ENCODE data around the gene TYRO3. TPM values are rescaled to one million over a fixed set of nuclear protein-coding genes. Genes with fewer than 3 reads are reported as not detected.
A peak's percentile ranks its signal among the peaks of the same experiment; 100 is the strongest.

The TYRO3 gene
- total RNA-seq, 1 donor from 2014 or later = 9.1 TPM

DNA sequence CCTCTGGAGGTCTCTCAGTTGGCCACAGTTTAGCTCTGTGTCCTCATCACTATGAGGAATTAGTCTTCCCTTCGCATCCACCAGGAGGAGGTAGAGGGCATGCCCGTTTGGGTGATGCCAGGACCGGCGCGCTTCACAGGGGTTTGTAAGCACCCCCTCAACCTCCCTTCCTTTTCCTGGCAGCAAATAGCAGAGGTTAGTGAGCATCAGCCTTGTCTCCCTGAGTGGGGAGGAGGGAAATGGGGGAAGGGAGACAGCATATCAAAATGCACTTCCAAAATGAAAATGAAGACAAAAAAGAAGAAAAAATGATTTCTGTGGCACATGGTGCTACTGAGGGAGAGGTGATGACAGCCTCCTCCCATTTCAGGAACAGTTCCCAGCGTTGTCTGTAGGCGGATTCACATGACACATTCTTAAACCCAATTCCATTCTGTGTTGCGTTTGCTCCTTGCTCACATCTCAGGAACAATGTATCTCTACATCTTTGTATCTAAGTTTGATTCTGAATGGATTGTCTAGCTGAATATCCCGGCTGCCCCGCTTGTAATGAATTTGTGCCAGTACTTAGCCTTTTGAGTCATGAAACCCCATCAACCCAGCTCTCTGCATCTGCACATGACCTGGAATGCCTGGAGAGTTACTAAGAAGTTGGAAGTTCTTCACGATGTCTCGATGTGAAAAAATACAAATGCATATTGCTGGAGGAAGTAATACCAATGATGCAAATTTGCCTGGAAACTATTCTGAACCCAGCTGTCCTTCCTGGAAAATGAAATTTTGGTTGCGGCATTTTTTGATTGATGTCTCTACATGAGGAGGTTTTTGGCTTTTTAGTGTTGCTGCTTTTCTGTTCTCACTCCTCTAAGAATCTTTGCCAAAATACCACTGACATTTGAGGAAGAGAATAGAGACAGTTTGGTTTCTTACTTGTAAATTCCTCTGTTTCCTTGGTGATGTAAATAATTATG, 45.2 kb downstream of the TYRO3 start:
- peak; percentile 54 for DNase-seq (ENCODE audit: low spot score)

DNA sequence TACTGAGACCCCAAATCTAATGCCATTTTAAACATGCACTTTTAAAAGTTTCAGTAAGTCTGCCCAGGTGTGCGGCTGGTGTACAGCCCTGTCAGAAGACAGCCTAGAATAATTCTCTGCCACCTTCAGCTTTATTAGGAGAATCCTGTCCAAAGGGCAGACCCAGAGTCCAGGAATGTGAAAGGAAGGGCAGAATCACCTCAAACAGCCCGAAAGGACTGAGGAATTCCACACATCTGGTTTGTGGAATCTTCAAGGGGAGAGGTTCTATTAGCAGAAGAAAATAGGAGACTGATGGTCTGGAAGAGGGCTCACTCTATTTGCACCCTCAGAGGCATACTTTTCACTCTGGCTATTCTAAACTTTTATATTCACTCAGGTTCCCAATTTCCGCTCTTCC, 46.6 kb downstream of the TYRO3 start:
- no peak for DNase-seq (ENCODE audit: low spot score)

DNA sequence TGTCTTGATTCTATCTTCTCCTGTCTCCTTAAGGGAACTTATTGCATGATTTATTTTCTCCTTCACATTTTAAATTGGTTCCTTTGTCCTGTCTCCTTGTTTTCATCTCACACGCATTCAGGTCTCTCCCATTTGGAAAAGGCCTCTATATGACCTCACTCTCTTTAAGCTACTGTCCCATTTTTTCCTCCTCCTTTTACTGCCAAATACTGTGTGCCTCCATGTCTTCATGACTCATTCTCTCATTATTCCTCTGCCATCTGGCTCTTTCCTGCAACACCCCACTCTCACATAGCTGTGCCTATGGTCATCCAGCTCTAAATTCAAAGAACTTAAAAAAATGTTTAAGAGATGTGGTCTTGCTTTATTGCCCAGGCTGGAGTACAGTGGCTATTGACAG, 48.0 kb downstream of the TYRO3 start:
- no peak for DNase-seq (ENCODE audit: low spot score)

DNA sequence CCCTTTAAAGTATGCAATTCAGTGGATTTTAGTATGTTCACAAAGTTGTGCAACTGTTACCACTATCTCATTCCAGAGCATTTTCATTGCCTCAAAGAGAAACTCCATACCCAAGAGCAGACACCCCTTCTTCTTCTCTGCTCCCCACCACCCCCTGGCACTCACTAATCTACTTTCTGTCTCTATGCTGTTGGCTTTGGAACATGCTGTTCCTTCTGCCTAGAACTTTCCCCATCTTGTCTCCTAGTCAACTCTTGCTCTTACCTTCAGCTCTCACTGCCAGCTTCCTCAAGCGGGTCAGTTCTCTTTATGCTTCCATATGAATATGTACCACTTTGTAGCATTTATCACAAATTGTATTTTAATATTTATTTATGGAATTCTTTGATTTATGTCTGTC, 50.1 kb downstream of the TYRO3 start:
- DNase-seq (ENCODE audit: low spot score) = no peak

DNA sequence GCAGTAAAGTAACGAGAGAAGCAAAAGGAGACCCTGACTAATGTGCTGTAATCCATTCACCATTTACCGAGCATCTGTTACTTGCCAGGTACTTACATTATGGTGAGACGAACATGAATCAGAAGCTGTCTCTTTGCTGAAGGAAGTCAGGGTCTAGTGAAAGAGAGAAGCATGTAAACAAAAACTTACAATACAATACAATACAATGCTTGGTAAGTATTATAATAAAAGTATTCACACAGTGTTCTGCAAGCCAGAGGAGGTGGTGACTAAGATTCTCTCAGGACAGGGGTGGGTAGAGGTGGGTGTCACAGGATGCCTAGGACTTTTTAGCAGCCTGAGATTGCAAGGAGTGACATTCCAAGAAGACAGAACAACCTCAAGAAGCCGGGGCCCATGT, 51.0 kb downstream of the TYRO3 start:
- no peak for DNase-seq (ENCODE audit: low spot score)

DNA sequence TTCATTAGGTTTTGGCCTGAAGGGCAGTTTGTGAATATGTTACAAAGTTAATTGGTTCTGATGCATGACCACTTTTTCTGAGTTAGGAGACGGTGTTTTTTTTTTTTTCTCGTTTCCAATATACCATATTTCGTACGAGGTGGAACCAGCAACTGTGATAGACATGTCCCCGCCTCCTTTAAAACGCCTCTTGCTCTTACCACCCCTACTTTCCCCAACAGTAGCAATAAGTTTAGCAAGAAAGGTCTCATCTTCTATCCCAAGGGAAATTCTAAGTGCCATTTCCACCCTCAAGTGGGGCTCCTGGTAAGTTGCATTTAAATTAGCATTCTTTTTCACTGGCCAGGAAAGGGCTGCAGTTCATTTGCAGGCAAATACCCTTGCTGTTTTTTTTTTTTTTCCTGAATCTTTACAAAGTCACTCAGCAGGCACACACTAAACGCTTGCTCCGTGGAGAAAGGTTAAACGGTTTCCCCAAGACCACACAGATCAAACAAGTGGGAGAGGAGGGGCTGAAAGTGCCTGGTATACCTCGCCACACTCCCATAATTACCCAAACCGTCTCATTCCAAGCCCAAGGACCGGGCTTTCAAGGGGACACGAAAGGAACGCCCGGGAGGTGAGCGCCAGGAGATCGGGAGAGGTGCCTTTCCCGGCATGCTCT, 61.7 kb downstream of the TYRO3 start:
- no peak for DNase-seq (ENCODE audit: low spot score)

DNA sequence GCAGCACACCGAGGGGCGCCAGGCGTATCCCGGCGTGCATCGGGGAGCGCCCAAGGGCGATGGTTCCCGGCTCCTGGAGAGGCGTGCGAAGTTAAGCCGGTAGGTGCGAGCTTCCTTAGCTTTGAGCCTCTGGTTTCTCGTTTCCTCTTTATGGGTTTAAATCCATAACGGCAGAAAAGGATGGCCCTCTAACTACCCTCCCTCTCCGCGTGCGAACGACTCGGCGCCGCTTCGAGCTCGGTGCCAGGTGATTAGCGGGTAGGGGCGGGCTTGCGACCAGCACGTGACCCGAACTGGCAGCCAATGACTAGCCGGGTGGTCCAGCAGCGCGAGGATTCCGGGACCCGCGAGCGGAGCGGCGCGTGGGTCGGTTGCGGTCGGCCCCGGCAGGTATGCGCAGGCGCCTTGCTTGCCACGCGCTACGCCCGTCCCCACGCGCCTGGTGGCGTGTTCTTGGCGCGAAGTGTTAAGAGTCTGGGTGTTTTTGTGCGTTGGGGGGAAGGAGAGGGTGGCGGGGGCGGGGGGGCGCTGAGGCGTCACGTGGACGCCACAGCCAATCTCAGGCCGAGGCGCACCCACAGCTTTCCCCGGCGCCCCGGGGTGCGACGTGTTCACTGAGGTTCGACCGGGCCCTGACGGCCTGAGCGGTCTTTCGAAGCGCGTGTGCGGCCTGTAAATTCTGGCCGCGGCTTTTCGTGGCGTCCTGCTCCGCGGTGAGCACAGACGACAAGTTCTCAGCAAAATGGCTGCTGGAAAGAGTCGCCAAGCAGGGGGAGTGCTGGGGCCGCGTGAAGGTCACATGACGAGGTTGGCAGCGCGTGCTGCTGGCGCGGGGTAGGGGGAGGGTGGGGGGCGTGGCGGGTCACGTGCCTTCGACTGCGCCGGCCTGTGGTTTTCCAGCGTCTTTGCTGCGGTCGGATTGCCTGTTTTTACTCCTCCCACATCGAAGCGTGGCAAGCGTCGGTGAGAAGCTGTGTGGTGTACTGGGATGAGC, 62.5 kb downstream of the TYRO3 start:
- peak; percentile 83 for DNase-seq (ENCODE audit: low spot score)

DNA sequence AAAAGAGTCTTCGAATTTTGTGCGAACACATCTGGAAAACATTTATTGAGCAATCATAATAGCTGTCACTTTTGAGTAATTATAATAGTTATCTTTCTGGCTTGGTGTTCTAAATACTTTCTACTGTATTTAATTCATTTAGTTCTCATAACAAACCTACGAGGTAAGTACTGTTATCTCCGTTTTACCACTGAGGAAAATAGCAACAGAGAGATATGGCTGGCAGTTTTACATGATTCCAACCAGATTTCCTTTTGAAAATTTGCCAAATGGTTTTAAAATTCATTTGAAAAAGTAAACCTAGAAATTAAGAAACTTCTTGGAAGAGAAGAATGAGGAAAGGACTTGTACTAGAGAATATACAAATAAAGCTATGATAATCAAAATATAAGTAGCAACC, 63.9 kb downstream of the TYRO3 start:
- no peak for DNase-seq (ENCODE audit: low spot score)

DNA sequence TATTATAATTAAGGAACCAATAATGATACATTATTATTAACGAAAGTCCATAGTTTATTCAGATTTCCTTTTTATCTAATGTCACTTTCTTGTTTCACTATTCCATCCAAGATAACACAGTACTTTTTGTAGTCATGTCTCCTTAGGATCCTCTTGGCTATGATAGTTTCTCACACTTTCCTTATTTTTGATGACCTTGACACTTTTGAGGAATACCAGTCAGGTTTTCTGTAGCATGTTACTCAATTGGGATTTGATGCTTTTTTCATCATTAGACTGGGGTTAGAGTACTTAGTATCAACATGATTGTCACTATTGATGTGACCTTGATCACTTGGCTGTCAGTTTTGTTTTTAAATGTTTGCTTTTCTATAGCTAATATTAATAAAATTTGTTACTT, 68.2 kb downstream of the TYRO3 start:
- no peak for DNase-seq (ENCODE audit: low spot score)

DNA sequence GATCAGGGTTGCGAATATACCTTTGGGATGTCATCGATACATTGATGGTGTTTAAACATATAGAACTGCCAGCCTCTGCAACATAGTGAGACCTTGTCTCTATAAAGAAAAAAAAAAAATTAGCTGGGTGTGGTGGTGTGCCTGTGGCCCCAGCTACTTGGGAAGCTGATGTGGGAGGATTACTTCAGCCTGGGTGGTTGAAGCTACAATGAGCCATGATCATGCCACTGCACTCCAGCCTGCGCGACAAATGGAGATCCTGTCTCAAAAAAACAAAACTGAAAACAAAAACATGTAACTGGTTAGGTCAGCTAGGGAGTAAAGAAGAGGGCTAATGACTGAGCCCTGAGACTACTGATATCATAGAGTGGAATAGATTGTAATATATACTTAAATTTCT, 70.5 kb downstream of the TYRO3 start:
- no peak for DNase-seq (ENCODE audit: low spot score)

DNA sequence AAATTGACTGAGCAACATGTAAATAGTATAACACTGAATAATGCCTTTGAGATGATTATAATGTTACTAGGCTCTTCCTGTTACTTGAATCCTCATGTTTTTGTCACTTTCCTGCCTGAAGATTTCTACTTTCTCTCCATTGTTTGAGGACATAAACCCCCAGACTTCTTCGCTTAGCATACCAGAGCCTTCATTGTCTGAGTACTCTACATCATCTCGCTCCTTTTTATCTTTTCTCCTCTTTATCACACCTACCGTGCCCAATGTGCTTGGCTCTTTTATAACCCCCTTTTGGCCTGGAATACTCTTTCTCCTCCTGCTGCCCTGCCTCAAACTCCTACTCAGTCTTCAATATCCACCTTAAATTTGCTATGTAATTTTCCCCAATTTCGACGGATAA, 70.9 kb downstream of the TYRO3 start:
- no peak for DNase-seq (ENCODE audit: low spot score)

DNA sequence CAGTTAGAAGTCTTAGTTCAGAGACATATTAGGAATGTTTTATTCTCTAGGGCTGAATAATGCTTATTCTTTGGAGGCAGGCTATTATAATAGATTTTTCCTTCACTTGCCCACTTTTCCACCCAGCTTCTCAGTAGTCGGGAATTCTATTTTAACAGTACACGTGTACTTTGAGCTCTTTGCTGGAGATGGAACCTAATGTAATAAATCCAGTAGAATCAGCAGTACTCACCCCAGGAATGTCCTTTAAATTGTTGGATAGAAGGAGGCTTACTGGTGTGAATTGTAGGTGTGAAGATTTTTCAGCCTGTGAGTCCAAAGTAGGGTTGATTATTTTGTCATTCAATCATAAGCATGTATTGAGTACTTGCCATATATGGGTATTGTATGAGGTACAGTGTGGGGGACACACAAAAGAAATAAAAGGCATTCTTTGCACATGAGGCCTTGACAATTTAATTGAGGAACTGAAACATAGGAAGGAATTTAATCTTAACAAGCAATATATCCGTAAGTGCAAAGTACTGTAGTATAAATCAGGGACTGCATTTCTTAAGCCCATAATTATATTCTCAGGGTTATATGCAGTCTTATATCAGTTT, 71.7 kb downstream of the TYRO3 start:
- DNase-seq (ENCODE audit: low spot score) = no peak

DNA sequence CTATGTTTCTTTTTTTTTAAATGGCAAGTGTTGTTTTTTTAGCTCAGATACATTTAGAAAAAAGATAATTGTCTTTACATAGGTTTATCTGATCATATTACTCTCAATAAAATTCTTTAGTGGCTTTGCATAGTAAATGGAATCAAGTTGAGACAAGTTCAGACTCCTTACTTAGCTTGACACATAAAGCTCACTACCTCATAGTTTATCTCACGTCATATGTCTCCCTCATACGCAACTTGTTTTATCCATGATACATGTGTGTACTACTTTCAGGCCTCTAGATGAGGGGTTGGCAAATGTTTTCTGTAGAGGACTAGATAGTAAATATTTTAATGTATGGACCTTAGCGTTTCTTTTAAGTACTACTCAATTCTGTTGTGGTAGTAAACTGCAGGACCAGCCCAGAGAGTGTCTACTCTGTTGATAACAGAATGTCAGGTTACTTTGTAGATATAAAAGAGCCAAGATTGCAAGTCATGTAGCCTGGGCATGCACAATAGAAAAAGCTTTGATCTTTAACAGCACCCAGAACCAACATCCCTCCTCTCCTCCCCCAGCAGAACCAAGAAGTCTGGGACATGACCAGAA, 73.0 kb downstream of the TYRO3 start:
- no peak for DNase-seq (ENCODE audit: low spot score)

Other genes starting within 250 kb of the TYRO3 start
- 1.8 TPM for gene OIP5, start 226.6 kb upstream of the TYRO3 start, total RNA-seq
- gene NUSAP1, start 226.3 kb upstream of the TYRO3 start, total RNA-seq = 9.1 TPM
- gene NDUFAF1, start 156.7 kb upstream of the TYRO3 start, total RNA-seq = 18.7 TPM
- 32.1 TPM for gene RTF1, start 142.1 kb upstream of the TYRO3 start, total RNA-seq
- gene ITPKA, start 65.3 kb upstream of the TYRO3 start, total RNA-seq = 3.2 TPM
- gene LTK, start 45.4 kb upstream of the TYRO3 start, total RNA-seq = 2.5 TPM
- gene RPAP1, start 15.0 kb upstream of the TYRO3 start, total RNA-seq = 38.7 TPM
- 39.4 TPM for gene MGA, start 101.2 kb downstream of the TYRO3 start, total RNA-seq
- 27.0 TPM for gene MAPKBP1, start 215.3 kb downstream of the TYRO3 start, total RNA-seq